HG03521 (cell line): Measurements from ENCODE around the gene PLXDC2.

ENCODE experiments used
- ATAC-seq: cut with Tn5 transposase; IDR thresholded peaks from one replicate; pipeline ENCODE4 v1.9.1; 2021; ENCODE audit warnings: mild to moderate bottlenecking, moderate library complexity; ENCODE audit not compliant: unreplicated experiment

The PLXDC2 gene

DNA sequence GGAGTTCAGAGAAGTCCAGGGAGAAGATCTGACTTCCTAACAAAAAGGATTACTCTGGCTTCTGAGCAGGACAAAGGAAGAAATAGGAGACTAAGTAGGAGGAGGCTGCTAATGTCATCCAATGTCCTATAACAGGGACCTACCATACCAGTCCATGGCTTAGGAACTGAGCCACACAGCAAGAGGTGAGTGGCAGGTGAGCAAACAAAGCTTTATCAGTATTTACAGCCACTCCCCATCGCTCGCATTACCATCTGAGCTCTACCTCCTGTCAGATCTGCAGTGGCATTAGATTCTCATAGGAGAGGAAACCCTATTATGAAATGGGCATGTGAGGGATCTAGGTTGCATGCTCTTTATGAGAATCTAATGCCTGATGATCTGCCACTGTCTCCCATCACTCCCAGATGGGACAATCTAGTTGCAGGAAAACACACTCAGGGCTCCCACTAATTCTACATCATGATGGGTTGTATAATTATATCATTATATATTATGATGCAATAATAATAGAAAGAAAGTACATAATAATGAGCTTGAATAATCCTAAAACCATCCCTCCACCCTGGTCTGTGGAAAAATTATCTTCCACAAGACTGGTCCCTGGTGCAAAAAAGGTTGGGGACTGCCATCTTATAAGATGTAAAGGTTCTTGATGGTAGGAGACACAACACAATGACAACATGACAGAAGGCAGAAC lies 487.4 kb downstream of the PLXDC2 start:
- ATAC-seq: no peak

DNA sequence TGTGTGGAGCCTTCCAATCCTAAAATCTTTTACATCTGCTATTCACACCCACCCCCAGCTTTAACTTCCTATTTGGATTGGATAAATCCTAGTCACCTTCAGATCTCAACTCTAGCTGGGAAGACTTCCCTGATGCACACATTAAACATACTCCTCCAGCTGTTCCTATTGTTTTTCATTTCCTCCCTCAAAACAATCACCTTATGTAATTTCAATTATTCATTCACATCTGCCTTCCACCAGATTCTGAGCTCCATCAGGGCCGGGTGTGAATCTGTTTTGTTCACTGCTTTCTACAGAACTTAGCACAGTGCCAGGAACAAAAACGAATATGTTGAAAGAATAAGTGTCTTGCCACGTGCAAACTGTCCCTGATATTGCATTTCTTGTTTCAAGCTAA lies 497.4 kb downstream of the PLXDC2 start:
- ATAC-seq: no peak

DNA sequence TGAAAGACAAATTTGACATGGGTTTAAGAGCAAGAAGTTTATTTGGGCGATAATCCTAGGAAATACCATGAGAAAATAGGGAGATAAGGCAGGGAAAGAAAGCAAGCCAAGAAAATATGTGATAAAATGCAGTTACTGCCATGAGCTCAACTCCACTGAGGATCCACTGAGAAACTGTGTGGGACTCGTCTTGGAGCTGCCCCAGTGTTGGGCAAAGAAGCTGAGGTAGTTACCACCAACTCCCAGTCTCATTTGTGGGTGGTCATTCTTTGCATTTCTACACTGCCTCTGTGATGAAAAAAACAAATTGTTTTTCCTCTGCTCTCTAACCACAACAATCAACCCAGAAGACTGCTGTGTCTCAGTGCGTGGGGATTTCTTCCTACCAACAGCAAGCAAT lies 498.2 kb downstream of the PLXDC2 start:
- ATAC-seq: no peak

DNA sequence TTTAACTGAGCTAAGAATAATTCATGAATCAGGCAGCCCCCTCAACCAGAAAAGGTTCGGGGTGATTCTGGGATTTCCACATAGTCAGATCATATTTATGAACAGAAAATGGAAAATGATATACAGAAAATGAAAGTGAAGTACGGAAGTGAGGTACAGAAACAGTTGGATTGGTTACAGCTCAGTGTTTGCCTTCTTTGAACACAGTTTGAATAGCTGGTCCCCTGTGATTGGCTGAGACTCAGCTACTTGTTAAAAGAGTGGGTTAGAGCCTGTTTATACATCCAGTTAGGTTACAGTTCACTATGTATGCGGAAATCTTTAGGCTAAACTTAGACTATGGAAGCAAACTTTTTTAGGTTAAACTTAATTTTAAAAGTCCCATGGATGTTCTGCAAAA lies 511.7 kb downstream of the PLXDC2 start:
- ATAC-seq: no peak

DNA sequence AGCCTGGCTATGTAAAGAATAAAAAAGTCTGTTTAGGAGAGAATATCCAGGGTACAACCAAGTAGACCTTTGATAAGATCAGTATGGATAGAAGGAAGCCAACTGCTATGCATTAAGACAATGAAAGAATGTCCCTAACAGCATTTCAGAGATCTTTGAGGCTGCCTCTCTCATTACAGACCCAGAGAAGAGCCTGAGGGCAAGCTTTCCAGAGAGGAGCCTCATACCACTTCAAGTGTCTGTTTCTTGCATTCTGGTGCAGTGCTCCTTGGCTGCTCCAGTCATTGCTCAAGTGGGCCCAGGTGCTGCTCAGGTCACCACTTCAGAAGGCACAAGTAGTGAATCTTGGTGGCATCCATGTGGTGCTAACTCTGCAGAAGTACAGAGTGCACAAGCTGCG lies 514.0 kb downstream of the PLXDC2 start:
- ATAC-seq: no peak

DNA sequence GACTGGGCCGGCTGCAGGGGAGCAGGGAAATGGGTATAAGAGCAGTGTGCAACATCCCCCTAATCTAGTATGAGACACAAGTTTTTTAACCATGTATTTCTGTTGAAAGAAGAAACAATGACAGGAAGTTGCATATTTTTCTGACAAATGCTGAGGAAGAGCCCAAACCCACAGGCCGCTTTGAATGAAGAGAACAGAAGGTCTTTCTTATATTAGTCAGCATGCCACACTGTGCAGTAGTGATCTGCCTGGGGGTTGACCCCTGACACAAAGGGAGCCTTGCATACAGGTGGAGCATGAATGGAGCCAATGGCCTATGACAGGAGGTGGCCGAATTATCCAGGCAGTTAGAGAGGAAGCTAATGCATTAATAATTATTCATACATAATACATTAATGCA lies 518.3 kb downstream of the PLXDC2 start:
- no peak for ATAC-seq
